ENCODE measurements around the gene SORCS2. TPM values are rescaled to one million over a fixed set of nuclear protein-coding genes. Genes with fewer than 3 reads are reported as not detected.
A peak's percentile ranks its signal among the peaks of the same experiment; 100 is the strongest.

Gene SORCS2
- total RNA-seq: 7.2 TPM
- long read RNA-seq, partial matches to known transcripts: 1 of 10 reads
- long read RNA-seq, other reads (novel, unspliced or antisense): 9 of 10 reads

DNA sequence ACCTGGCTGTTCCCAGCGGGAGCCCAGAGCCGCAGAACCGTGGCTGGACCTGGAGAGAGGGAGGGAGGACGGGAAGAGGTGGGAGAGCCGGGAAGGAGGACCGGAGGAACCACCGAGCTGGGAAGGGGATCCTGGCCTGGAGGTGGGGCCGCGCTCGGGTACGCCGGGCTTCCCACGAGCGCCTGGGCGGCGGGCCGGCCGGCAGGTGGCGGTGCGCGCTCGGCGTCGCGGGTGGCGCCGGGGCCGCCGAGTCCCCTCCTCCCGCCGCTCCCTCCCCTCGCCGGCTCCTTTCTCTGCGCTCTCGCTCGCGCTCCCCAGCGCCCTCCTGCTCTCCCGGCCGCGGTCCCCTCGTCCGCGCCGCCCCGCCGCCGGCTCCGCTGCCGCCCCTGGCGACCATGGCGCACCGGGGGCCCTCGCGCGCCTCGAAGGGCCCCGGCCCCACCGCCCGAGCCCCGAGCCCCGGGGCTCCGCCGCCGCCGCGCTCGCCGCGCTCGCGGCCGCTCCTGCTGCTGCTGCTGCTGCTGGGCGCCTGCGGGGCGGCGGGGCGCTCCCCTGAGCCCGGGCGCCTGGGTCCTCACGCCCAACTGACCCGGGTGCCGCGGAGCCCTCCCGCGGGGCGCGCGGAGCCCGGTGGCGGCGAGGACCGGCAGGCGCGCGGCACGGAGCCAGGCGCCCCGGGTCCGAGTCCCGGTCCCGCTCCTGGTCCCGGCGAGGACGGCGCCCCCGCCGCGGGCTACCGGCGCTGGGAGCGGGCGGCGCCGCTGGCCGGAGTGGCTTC is at the start of gene SORCS2:
Gene SORCS2 (plus strand): TSS at position 287 of the 778 bp plus-strand sequence.
- TF ChIP-seq, protein P1, sequence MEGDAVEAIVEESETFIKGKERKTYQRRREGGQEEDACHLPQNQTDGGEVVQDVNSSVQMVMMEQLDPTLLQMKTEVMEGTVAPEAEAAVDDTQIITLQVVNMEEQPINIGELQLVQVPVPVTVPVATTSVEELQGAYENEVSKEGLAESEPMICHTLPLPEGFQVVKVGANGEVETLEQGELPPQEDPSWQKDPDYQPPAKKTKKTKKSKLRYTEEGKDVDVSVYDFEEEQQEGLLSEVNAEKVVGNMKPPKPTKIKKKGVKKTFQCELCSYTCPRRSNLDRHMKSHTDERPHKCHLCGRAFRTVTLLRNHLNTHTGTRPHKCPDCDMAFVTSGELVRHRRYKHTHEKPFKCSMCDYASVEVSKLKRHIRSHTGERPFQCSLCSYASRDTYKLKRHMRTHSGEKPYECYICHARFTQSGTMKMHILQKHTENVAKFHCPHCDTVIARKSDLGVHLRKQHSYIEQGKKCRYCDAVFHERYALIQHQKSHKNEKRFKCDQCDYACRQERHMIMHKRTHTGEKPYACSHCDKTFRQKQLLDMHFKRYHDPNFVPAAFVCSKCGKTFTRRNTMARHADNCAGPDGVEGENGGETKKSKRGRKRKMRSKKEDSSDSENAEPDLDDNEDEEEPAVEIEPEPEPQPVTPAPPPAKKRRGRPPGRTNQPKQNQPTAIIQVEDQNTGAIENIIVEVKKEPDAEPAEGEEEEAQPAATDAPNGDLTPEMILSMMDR (IDR thresholded peaks at IDR 0.05): peak; percentile 50
- DNase-seq: peak; percentile 83
- intact Hi-C loops (cut with DNase I): loop anchor here (10.0 kb wide), 1 partner anchor 512 kb away; no protein-coding TSS in a partner anchor
- Histone ChIP-seq H3K4me1 (peaks cover 4% of the 10 kb centered on the region), H3K27ac (no peak within 1 kb of the TSS), H3K36me3 (no peaks in the 10 kb centered on the region), H3K27me3 (peaks cover 56% of the 10 kb centered on the region), H3K9me3 (no peaks in the 10 kb centered on the region), H3K4me3 (peak within 1 kb of the TSS; percentile 42)
- peak; percentile 84 for ATAC-seq

DNA sequence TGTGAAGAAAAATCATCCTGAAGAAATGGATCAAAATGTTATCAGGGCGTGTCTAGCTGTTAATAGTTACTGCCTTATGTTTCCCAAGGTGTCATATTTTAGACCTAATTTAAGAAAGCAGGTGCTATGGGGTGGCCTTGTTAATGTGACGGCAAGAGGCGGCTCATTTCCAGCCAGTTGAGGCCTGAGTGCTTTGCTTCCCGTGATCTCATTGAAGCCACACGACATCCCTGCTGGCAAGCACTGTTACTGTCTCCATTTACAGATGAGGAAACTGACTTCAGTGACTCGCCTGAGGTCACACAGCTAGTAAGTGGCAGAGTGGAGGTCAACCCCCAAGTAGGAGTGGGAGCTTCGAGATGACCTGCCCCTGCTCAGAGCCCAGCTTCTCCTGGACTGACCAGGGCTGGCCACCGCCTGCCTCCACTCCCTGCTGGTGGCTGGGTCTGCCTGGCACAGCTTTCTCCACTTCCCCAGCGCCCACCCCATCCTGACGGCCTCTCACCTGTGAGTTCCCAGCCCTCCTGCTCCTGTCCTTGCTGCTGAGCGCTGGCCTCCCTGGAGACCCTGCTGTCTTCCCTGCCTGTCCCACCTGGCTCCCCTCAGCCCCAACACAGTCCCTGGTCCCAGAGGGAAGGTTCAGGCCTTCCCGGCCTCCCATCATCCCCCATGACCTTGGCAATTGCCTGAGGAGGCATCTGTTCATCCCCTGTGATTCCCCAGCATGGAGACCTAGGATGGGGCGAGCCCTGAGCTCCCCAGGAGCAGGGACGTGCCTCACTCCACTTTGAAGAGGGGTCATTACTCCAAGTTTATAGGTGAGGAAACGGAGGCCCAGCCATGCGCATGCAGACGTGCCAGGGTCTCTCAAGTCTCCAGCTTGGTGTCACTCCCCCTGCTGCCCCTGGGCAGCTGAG is 47.7 kb upstream of the SORCS2 start:
- Histone ChIP-seq H3K9me3 (no peaks in the 10 kb centered on the region), H3K27me3 (peaks cover 3% of the 10 kb centered on the region), H3K27ac (no peak overlapping the region), H3K4me1 (no peaks in the 10 kb centered on the region), H3K4me3 (no peak overlapping the region), H3K36me3 (no peaks in the 10 kb centered on the region)
- TF ChIP-seq, protein P1 (IDR thresholded peaks at IDR 0.05): no peak
- no peak for ATAC-seq
- intact Hi-C loops (cut with DNase I): no loop called here
- no peak for DNase-seq

DNA sequence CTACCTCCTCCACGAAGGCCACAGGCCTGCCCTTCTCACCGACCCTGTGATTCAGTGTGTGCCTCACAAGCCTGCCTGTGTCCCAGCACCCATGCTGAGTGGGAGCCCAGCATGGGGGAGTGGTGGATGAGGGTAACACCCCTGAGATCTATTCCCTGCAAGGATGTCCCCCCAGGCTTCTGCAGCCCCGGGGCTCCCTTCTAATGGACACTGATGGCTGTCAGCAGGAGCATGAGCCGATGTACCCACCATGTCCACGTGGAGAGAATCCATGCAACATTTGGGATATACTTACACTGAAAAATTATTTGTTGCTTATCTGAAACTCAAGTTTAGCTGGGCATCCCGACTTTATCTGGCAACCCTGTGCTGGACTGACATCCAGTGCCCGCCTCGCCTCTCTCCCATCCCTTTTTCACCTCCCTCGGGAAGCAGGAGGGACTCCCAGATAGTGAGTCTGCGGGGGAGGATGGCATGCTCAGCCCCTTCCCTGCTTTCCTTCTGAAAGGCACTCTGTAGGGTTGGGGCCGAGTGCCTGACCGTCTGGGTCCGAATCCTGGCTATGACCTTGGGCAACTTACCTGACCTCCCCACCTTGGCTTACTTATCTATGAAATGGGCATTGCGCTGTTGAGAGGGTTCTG is 46.9 kb upstream of the SORCS2 start:
- Histone ChIP-seq H3K36me3 (no peaks in the 10 kb centered on the region), H3K4me3 (no peak overlapping the region), H3K27me3 (peaks cover 3% of the 10 kb centered on the region), H3K9me3 (no peaks in the 10 kb centered on the region), H3K27ac (no peak overlapping the region), H3K4me1 (no peaks in the 10 kb centered on the region)
- no peak for ATAC-seq
- DNase-seq: no peak
- intact Hi-C loops (cut with DNase I): no loop called here
- TF ChIP-seq, protein P1 (IDR thresholded peaks at IDR 0.05): no peak

DNA sequence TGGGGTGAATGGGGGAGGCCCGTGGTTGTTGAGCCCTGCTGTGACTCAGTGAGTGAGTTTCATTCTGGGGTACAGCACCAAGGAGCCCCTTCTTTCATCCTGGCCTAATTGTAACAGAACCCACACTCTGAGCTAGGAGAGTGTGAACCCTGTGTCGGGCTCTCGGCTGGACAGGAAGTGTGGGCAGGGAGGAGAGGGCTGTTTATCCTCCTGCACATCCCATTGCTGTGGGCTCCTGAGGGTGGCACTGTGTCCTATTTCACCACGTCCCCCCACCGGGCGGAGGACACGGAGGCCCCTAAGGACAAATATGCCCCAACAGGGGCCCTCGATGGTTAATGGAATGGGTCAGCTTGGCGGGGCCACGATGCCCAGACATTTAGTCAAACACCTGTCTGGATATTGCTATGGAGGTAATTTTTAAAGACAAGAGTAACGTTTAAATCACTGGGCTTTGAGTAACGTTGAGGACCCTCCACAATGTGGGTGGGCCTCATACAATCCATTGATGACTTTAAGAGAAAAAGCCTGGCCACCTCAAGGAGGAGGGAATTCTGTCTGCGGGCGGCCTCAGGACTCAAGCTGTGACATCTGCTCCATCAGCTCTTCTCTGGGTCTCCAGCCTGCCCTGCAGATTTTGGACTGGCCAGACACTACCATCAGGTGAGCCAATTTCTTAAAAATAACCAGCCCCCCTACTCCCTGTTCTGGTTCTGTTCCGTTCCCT is 46.1 kb upstream of the SORCS2 start:
- Histone ChIP-seq H3K4me1 (no peaks in the 10 kb centered on the region), H3K36me3 (no peaks in the 10 kb centered on the region), H3K9me3 (no peaks in the 10 kb centered on the region), H3K27me3 (peaks cover 3% of the 10 kb centered on the region), H3K4me3 (no peak overlapping the region), H3K27ac (no peak overlapping the region)
- no peak for DNase-seq
- no peak for ATAC-seq
- intact Hi-C loops (cut with DNase I): no loop called here
- TF ChIP-seq, protein P1 (IDR thresholded peaks at IDR 0.05): no peak

DNA sequence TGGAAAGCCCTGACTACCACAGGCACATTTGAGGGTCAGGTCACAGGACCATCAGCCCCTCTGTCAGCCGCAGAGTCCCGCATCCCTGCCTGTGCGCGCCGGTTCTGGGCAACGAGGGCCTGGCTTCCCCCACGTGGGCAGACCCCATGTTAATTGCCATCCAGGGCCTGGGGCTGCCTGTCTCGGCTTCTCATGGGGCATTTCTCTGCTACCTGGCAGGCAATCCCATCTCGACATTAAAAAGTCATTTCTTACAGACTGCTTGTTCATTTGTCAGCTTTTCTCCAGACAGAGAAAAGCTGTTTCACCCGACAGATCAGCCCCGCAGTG is 45.6 kb upstream of the SORCS2 start:
- Histone ChIP-seq H3K36me3 (no peaks in the 10 kb centered on the region), H3K4me3 (no peak overlapping the region), H3K9me3 (no peaks in the 10 kb centered on the region), H3K4me1 (no peaks in the 10 kb centered on the region), H3K27ac (no peak overlapping the region), H3K27me3 (peaks cover 3% of the 10 kb centered on the region)
- no peak for ATAC-seq
- DNase-seq: no peak
- TF ChIP-seq, protein P1 (IDR thresholded peaks at IDR 0.05): no peak
- intact Hi-C loops (cut with DNase I): no loop called here
